Pancreas (tissue), 10 donors: Measurements from ENCODE around the gene GTF2A1L. TPM values are rescaled to one million over a fixed set of nuclear protein-coding genes. Genes with fewer than 3 reads are reported as not detected.

Source experiments
- ATAC-seq, 4 donors: fragments of 200-7000 bp; cut with Tn5 transposase; one replicate each; pipeline versions ENCODE4 v1.8.0 to v1.9.1; 2020; ENCODE audit warnings: mild to moderate bottlenecking in 4 of 4, moderate library complexity in 4 of 4
- DNase-seq, 6 donors: peaks; one replicate each; pipeline ENCODE4 v3.0.0-alpha.2; 2020
- FAIRE-seq: peaks from 2 replicates; lab custom pipeline; 2012; peaks lifted over from hg19 to GRCh38; lab: Jason Lieb, UNC
- H3K27ac ChIP-seq, 4 donors: fragments of 200-600 bp; sonication (generic); 1 replicate in 3 of 4; 2 replicates in 1 of 4; pipeline versions ENCODE4 v1.5.0 to v1.8.0; 2020
- H3K27me3 ChIP-seq, 4 donors: fragments of 200-600 bp; one replicate each; pipeline ENCODE4 v1.8.0; 2021
- H3K36me3 ChIP-seq, 3 donors: fragments of 200-600 bp; sonication (generic) in 1 of 3; one replicate each; pipeline versions ENCODE4 v1.5.0 to v1.8.0; 2020 to 2021
- H3K4me1 ChIP-seq, 3 donors: fragments of 200-600 bp; one replicate each; pipeline ENCODE4 v1.8.0; 2021
- H3K4me3 ChIP-seq, 4 donors: fragments of 200-600 bp; sonication (generic) in 2 of 4; one replicate each; pipeline versions ENCODE4 v1.5.0 to v1.8.0; 2020 to 2021
- H3K9me3 ChIP-seq, 4 donors: fragments of 200-600 bp; one replicate each; pipeline ENCODE4 v1.8.0; 2021
- WGBS, 2 donors: extraction: QIAGEN DNeasy Blood & Tissue Kit; methylation state at CpG; one replicate each; pipeline ENCODE4 v1.1.7; 2013; 5-methylcytosine and 5-hydroxymethylcytosine counted together
- intact Hi-C, 3 donors: fragments of 100-400 bp; cut with DNase I; formaldehyde crosslinking; loops; one replicate each; pipeline versions ENCODE4 v1.11.1 to v1.14.2; 2022
- polyA plus RNA-seq, 2 donors: library from polyadenylated mRNA; stranded (reverse); fragments of 200-250 nt; gene quantifications; one replicate each; pipeline ENCODE4 v1.2.3, GENCODE V29; 2013
- total RNA-seq, 6 donors: library from RNA; stranded (reverse); fragmentation: NEBNext Ultra II Directional in 4 of 6; extraction: Animal tissue kit (Norgen Biotek cat#: 25700) in 4 of 6; gene quantifications; one replicate each; pipeline versions ENCODE4 v1.2.1 to v1.2.4, GENCODE V29; 2021 to 2023
- TF ChIP-seq, protein P1 (sequence below), 4 donors: fragments of 200-600 bp; sonication (generic) in 3 of 4; IDR thresholded peaks; one replicate each; pipeline versions ENCODE4 v1.5.0 to v1.8.0; 2021; ENCODE audit warnings: antibody characterized with exemption in 4 of 4
- donor health status: healthy with polysubstance abuse.
- donor health status: DM: no; HTN: no; CAD: no; lungs with moderate emphysema.
- donor health status: DM: no; HTN: no; CAD: no.
- donor health status: control.
- donor health status: control.
- donor health status: Bipolar disorder and iron deficiency.
- donor health status: DM: yes; HTN: yes; CAD: no.
- donor health status: DM: no; HTN: no; CAD: no.
- donor health status: DM: no; HTN: no; CAD: no.
- donor health status: DM: yes; HTN: yes; CAD: no.

The GTF2A1L gene
- total and polyA plus RNA-seq, 8 donors = 0.17 to 0.42 TPM; not detected in 6

DNA sequence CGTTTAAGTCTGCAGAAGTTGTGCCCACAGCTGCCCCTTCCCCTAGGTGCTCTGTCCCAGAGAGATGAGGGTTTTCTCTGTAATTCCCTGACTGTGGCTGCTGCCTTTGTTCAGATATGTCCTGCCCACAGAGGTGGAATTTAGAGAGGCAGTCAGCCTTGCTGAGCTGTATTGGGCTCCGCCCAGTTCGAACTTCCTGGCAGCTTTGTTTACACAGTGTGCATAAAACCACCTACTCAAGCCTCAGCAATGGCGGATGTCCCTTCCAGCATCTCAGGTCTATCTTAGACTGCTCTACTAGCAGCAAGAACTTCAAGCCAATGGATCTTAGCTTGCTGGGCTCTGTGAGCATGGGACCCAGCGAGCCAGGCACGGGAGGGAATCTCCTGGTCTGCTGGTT lies 89.8 kb downstream of the GTF2A1L start:
- Histone ChIP-seq H3K27me3 (no peaks in the 10 kb centered on the region), H3K4me3 (no peak overlapping the region), H3K4me1 (no peaks in the 10 kb centered on the region), H3K9me3 (no peaks in the 10 kb centered on the region), H3K36me3 (no peaks in the 10 kb centered on the region), H3K27ac (no peak overlapping the region)
- intact Hi-C loops = no loop called here
- ATAC-seq (no peak), DNase-seq (no peak), FAIRE-seq (no peak)
- TF ChIP-seq, protein P1, sequence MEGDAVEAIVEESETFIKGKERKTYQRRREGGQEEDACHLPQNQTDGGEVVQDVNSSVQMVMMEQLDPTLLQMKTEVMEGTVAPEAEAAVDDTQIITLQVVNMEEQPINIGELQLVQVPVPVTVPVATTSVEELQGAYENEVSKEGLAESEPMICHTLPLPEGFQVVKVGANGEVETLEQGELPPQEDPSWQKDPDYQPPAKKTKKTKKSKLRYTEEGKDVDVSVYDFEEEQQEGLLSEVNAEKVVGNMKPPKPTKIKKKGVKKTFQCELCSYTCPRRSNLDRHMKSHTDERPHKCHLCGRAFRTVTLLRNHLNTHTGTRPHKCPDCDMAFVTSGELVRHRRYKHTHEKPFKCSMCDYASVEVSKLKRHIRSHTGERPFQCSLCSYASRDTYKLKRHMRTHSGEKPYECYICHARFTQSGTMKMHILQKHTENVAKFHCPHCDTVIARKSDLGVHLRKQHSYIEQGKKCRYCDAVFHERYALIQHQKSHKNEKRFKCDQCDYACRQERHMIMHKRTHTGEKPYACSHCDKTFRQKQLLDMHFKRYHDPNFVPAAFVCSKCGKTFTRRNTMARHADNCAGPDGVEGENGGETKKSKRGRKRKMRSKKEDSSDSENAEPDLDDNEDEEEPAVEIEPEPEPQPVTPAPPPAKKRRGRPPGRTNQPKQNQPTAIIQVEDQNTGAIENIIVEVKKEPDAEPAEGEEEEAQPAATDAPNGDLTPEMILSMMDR (IDR thresholded peaks at IDR 0.05) = no peak
- 57 to 67% methylated on average over 6 of the region's 6 CpGs for WGBS, 2 donors

DNA sequence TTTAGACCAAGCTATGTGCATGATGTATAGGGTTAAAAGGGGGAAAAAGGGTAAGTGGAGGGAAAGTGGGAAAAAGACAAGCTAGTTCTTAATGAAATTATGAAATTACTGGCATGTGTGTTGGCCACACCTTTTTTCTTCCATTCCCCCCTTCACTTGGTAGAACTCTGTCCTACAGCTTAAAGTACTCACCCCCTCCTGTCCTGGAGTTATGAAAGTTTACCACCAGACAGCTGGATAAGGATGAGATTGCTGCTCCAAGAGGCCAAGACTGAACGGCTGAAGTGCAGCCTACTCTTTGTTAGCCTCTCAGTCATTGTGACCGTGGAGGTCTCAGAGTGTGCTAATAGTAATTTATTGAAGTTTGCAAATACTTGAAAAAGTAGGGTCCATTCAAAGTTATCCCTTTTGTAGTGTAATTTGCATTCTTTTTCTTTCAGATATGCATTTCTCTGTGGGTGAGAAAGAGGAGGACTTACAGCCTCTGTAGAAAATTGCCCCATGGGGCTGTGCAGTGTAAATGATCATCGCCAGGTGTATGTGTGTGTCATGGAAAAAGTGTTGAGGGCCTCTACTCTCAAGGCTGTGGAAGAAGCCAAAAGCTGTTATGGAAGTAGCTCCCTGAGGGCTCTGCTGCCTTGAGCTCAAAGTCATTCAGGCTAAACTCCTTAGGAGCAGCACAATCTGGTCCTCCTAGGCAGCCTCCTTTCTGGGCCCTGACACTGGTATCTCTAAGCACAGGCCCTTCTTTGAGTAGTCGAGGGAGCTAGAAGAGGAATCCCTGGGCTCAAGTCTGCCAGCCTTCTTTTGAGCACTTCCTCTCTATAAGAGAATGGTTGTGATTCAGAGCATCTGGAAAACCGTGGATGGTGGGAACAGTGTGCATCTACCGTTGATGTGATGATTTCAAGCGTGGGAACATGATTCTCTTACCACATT lies 91.7 kb downstream of the GTF2A1L start:
- no peak for DNase-seq
- no peak for ATAC-seq
- Histone ChIP-seq H3K27ac (no peak overlapping the region), H3K36me3 (no peaks in the 10 kb centered on the region), H3K9me3 (no peaks in the 10 kb centered on the region), H3K4me1 (no peaks in the 10 kb centered on the region), H3K27me3 (no peaks in the 10 kb centered on the region), H3K4me3 (no peak overlapping the region)
- FAIRE-seq = no peak
- intact Hi-C loops = no loop called here
- TF ChIP-seq, protein P1 (IDR thresholded peaks at IDR 0.05) = no peak
- WGBS, 2 donors = 46 to 48% methylated on average over 7 of the region's 7 CpGs

DNA sequence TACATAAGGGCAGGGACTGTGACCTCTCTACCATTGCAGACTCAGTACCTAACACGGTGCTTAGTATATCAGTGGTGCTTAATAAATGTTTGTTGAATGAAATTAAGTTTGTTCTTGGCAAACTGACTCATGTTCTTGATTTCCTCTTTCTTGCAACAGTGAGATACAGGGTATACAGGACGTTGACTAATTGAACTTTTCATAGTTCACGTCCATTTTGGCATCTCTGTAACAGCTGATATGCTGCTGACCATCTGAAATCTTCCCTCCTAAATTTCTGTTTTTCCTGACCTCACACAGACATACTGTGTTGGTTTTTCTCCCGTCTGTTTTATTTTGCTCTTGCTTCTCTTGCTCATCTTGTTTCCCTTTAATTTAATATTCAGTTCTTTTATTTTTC lies 93.7 kb downstream of the GTF2A1L start:
- Histone ChIP-seq H3K27ac (no peak overlapping the region), H3K4me1 (no peaks in the 10 kb centered on the region), H3K4me3 (no peak overlapping the region), H3K27me3 (no peaks in the 10 kb centered on the region), H3K36me3 (no peaks in the 10 kb centered on the region), H3K9me3 (no peaks in the 10 kb centered on the region)
- intact Hi-C loops = no loop called here
- ATAC-seq (no peak), FAIRE-seq (no peak), DNase-seq (no peak)
- TF ChIP-seq, protein P1 (IDR thresholded peaks at IDR 0.05) = no peak
- WGBS, 2 donors = 41 to 54% methylated on average over 4 of the region's 4 CpGs

DNA sequence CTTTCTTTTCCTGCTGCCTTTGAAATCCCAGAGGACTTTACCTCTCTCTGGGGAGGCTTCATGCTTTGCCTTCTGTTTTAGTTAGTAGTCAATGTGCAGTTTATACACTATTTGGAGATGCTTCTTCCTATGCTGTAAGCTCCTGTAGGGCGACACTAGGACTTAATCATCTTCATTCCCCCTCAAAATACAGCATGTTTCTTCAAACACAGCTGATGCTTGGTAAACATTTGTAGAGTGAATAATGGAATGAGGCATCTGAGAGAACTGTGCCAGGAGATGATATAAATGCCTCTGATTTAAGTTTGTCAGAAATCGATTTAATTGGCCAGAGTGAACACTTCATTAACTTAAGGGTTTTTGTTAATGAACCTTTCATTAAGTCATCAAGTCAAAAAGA lies 94.5 kb downstream of the GTF2A1L start:
- H3K4me1 ChIP-seq = no peaks in the 10 kb centered on the region
- H3K9me3 ChIP-seq = no peaks in the 10 kb centered on the region
- no peak for FAIRE-seq
- H3K36me3 ChIP-seq = no peaks in the 10 kb centered on the region
- no peak overlapping the region for H3K4me3 ChIP-seq
- no peak overlapping the region for H3K27ac ChIP-seq
- 35 to 39% methylated on average over 2 of the region's 2 CpGs for WGBS, 2 donors
- DNase-seq = no peak
- H3K27me3 ChIP-seq = no peaks in the 10 kb centered on the region
- TF ChIP-seq, protein P1 (IDR thresholded peaks at IDR 0.05) = no peak
- ATAC-seq = no peak
- intact Hi-C loops = no loop called here

DNA sequence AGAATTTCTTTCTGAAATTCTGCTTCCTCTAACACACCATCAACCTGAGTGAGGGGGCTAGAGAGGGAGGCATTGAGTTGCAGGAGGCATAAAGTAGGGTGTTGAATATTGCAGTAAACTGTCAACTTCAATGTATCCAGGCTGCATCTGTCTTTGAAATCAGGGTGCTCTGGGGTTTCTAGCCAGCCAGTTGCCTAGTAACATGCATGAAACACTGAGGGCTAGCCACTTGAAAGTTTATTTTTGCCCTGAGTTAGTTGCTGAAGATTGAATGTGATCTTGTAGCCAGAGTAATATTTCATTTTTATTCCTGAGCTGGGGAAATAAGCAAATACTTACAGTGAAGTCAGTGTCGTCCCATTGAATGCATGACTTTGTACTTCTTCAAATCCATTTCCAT lies 96.0 kb downstream of the GTF2A1L start:
- intact Hi-C loops = no loop called here
- 44 to 68% methylated on average over 1 of the region's 1 CpG for WGBS, 2 donors
- no peak for FAIRE-seq
- H3K36me3 ChIP-seq = no peaks in the 10 kb centered on the region
- H3K9me3 ChIP-seq = no peaks in the 10 kb centered on the region
- H3K27me3 ChIP-seq = no peaks in the 10 kb centered on the region
- no peak for DNase-seq
- no peak for ATAC-seq
- no peaks in the 10 kb centered on the region for H3K4me1 ChIP-seq
- H3K27ac ChIP-seq = no peak overlapping the region
- H3K4me3 ChIP-seq = no peak overlapping the region
- TF ChIP-seq, protein P1 (IDR thresholded peaks at IDR 0.05) = no peak
